GM18499 (cell line): ENCODE data around the gene NTN1.

ENCODE experiments used
- ATAC-seq: cut with Tn5 transposase; IDR thresholded peaks from one replicate; pipeline ENCODE4 v1.9.1; 2021; ENCODE audit warnings: moderate number of reproducible peaks; ENCODE audit not compliant: insufficient read depth, unreplicated experiment

Gene NTN1

DNA sequence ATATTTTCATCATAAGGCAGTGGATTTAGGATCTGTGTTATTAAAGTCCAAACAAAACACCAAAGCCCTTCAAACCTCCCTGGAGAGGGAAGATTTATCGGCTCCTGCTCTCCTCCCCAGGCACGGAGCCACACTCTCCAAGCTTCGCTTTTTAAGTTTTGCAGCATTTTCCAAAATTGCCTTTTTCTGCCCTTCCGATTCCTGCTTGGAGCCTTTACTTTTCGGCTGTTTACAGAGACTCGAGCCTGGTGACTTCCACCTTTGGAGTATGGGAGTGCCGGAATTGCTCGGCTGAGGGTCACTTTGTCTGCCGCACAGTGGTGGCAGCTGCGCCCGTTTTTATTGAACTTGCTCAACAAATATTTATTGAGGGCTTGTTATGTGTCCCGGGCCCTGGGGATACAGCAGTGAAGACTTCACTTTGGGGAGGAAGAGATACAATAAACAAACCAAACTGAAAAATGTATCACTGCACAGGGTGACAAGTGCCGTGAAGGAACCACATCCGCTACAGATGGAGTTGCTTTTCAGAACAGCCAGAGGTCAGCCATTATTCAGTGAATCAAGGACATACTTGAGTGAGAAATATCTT is 185.5 kb downstream of the NTN1 start:
- ATAC-seq, result no peak

DNA sequence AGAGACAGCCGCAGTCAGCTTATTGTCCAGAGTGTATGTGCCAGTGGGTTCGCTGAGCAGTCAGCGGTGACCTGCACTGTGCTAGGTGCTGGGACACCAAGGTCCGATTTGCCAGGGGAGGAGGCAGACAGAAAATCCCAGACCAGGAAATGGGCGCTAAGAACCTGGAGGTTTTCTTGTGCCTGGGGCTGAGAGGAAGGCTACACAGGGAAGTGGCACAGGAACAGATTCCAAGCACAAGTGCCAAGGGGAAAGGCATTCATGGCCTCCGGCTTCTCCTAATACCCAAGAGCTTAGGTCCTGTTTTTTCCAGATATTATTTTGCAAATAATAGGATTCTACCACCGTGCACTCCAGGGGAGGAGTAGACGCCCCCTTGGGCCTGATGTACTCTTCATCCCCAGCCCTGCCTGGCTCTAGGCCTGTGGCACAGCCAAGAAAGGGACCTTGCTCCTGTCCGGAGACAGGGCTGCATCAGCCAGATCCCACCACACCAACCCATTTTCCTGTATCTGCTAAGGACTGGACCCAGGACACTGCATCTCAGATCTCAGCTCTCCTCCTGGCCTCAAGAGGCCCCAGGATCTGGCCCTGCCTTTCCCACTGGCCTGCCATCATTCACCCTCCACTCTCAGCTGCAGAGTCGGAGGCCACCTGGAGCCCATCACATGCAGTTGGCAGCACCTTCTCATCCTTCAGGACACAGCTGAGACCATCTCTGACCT is 187.2 kb downstream of the NTN1 start:
- ATAC-seq, result no peak

DNA sequence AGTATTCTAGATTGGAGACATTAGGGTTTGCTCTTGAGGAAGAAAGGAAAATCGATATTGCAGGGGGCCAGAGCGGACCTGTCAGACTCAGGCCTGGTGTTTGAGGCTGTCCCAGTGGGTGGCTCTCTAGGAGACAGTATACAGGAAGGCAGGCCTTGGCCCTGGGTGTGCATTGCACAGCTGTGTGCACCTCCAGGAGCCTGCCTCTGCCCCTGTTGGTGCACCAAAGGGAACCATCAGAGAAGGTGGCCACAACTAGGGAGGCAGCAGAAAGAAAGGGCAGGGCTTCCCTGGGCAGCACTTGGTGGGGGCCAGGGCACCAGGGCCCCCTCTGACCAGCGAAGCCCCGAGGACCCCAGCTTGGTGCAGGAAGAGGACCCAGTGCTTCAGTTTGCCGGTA is 188.0 kb downstream of the NTN1 start:
- ATAC-seq, result no peak

DNA sequence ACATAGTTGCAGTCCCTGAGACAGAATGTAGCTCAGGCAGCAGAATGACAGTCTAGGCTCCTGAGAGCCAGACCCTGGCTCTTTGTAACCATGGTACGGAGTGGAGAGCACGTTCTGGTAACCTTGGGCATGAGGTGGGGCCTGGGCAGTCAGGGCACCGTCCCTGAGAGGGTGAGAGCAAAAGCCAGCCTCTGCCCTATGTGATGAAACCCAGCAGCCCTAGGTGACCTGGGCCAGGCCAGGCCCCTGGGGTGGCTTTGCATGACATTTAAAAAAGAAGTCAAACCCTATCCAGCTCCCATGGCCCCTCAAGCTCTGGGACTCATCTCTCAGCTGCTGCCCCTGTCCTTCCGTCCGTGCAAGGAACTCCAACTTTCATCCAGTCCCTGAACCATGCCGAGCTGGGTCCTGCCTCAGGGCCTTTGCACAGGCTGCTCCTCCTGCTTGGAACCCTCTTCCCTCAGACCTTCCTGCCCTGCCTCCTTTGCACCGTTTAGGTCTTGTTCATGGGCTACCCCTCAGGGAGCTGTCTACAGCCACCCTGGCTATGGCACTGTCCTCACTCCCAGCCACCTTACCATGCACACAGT is 188.6 kb downstream of the NTN1 start:
- no peak for ATAC-seq

DNA sequence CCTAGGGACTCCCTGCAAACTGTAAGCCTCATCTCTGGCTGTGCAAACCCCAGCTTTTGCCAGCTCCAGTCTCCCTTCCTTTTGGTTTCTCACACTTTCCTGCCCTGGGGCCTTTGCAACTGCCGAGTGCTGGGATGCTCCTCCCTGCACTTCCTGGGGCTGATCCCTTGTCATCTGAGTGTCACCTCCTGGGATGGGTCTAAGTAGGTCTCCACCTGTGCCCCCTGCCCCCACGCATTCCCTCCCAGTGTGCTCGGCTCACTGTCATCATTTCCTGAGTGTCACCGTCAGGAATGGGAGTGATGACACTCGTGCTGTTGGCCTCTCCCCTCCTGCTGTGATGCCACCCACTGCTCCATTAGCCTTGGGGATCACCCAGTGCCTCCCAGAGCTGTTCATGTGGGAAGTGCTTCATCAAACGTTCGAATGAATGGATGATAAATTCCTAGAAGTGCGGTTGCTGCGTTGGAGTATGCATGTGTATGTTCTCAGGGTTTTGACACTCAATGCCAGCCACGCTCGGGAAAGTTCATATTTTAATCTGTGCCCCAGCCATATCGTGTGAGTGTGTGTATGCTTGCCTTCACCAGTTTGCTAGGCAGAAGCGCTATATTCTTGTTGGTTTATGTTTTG is 189.9 kb downstream of the NTN1 start:
- ATAC-seq, result no peak

DNA sequence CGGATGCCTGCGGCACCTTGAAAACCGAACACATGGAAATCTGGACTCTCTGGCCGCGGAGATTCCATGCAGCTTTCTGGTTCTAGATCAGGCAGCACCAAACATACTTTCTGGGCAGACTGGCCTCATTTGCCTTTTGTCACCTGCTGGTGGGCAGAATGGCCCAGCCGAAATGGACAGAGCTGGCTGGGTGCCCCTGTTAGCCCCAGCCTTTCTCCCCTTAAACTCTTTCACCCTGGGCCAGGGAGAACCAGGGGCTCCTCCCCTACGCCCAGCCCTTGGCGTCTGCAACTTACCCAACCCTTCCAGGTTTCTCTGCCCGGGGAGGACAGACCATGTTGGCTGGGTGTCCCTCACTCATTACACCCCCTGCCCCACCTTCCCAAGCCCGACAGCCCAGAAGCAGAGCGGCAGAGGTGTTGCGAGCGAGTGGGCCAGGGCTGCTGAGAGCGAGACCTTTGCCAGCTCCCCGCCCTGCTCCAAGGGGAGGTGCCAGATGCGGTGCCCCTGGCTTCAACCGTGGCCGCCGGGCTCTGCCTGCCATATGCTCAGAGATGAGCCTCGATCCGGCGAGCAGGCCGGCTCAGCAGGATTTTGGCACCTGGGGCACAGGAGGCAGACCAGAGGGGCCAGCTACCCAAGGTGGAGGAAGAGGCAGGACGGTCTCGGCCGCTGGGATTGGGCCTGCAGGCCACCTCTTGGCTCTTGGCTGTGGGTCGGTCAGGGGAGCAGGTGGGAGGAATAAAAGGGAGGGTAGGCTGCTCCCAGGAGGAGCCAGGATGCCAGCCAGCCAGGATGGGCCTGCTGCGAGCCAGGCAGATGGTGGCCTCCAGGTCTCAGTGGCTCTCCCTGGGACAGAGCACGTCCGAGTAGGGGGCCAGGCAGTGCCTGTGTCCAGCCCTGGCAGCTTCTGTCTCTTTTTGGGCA is 191.3 kb downstream of the NTN1 start:
- no peak for ATAC-seq

DNA sequence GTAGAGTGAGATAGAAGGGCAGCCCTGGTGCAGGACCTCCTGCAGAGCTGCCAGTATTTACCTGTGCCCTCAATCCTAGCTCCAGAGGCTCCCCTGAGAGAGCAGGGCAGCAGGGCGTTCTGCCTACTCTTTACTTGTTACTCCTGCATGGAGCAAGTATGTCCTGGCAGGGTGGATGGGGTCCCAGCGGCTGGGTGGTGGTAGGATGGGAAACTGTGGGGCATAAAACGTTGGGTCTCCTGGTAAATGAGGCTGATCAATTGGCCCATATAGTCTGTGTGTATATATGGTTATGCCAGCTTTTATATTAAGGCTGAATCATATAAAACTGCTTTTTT is 192.0 kb downstream of the NTN1 start:
- ATAC-seq, result no peak

DNA sequence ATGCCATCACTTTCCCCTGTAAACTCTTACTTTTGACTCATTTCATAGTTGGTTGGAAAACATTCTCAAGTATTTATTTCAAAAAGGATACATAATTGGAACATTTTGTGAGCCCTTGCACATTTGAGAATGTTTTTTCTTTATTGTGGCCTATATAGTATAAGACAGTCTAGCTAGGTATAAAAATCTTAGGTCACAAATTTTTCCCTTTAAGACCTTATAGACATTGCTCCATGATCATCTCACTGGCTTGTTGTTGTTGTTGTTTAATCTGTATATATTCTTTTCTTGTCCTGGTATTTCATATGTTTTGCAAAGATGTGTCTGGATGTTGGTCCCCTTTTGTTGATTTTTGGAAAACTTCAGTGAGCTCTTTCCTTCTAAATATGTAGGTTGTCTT is 194.2 kb downstream of the NTN1 start:
- ATAC-seq, result no peak

DNA sequence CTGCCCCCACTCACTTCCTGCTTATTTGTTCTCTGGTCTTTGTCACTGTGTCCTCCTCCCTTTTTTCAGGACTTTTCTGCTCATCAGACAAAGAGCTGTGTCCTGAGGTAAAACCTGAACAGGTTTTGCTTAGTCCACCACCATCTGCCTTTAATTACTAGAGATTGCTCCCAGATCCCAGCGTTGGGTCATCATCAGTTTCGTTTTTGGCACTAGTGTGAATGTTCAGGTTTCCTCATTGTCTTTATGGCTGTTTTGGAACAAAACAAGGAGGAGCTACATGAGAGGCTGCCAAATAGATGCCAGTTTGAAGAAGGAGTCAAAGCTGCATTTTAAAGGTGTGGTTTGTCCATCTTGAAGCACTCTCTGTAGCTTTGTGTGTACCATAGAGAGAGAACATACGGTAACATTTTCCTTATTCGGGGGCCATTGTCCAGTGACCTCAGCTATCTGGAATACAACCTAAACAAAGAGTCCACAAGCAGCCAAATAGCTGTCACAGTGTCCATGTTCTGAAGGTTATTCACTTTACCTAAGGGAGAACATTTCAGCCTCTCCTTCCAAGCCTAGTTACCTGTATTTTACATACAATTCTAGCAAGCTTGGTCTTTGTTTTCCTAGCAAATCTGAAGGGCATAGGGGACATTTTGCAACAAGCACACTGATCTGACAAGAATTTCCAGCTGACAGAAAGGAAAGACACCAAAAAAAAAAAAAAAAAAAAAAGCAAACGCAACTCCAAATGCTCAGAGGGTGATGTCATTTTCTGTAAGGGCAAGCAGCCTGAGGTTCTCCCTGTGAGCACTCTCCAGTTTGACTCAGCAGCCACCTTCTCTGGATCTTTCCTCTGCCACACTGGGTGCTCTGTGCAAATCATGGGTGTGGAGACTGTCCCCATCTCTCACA is 196.1 kb downstream of the NTN1 start:
- no peak for ATAC-seq

DNA sequence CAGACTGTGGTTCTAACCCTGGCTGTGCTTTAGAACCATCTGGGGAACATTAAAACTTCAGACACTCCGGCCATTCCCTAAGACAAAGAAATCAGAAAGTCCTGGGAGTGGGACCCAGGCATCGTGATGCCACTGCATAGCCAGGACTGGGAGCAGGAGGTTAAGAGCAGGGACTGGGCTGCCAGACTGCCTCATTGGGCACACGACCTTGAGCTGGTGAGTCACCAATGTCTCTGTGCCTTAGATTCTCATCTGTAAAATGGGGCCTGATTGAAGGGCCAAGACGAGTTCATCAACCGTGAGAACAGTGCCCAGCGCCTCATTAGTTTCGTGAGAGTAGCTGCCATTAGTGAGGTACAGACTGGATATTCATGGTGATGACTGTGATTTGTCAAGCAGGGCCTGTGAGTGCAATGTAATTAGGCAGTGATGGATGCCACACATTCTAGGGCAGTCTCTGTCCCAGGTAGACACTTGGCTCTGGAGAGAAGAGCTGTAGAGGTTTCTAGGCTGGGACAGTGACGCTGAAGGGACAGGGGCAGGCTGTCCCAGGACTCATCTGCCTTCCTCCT is 196.8 kb downstream of the NTN1 start:
- ATAC-seq, result no peak

DNA sequence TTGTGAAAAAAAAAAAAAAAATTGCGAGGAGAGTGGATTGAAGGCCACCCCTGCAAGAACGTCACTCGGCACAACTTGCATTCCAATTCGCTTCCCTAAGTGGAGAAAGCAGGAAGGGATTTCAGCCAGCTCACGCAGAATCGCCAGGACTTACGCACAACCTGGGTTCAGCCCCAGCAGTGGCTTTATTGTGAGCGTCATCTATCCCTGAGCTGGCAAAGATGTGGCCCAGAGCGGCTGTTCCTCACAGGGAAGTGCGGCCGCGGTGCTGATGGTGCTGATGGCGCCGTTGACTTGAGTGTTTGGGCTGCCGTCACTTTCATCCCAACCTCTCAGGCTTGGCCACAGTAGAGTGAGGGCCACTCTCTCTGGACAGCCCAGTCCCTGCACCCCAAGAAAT is 197.6 kb downstream of the NTN1 start:
- ATAC-seq, result no peak

DNA sequence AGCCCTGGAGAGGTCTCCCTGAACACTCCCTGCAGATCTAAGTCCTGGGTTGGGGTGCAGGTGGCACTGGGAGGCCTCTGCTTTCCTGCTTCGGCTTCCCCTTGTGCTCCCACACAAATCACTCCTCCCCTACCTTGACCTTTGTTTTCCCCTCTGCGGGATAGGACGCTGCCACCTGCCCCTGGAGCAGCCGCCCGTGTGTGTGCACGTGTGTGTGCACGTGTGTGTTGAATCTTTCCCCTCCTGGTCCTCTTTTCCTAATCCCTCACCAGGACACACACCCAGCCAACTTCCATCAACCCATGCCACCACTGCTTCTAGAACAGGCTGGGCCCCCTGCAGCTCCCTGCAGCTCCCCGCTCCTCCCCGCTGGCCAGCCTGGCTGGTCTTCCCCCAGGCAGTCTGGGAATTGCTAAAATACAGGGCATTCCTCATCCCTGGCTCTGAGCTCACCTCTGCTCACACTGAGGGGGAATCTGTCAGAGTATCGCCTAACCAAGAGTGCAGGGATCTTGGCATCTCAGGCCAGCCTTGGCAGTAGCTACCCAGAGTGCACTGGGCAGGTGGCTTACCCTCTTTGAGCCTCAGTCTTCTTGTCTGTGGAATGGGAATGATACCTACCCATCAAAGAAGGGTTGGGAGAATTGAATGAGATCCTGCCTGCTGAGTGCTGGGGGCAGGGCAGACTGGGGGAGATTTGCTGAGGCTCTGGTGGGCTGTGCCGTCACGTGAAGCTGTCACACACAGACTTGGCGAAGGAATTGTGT is 198.5 kb downstream of the NTN1 start:
- no peak for ATAC-seq

DNA sequence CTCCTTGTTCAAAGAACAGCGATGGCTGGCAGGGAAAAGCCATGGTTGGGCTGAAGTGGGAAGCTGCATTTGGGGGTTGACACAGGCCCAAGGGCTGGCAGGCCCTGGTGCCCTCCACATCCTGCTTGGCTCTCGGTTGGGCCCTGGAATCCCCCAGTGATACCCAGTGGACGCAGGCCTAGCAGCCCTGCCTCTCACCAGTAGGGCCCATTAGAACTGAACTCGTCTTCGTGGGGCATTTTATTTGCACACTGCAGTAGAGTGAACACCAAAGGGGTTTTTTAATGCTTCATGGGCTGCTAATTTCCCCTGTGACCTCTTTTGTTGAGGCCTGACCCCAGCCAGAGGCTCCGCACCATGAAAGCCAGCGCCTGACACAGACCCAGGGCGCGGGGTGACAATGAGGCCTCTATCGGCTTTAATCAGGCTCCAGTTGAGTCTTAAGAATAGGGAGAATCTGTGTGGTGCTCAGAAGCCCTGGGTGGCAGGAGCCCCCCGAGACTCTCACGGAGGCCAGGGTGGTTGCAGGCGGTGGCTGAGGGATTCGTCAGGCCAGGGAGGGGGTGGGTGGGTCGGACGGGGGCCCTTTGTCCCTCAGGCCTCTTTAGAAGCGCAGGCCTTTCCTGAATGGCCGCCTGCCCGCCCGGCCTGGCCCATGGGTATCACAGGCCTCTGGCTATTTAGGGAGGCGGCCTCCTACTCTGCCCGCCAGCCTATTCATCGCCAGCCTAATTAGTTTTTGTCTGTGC is 199.3 kb downstream of the NTN1 start:
- no peak for ATAC-seq

DNA sequence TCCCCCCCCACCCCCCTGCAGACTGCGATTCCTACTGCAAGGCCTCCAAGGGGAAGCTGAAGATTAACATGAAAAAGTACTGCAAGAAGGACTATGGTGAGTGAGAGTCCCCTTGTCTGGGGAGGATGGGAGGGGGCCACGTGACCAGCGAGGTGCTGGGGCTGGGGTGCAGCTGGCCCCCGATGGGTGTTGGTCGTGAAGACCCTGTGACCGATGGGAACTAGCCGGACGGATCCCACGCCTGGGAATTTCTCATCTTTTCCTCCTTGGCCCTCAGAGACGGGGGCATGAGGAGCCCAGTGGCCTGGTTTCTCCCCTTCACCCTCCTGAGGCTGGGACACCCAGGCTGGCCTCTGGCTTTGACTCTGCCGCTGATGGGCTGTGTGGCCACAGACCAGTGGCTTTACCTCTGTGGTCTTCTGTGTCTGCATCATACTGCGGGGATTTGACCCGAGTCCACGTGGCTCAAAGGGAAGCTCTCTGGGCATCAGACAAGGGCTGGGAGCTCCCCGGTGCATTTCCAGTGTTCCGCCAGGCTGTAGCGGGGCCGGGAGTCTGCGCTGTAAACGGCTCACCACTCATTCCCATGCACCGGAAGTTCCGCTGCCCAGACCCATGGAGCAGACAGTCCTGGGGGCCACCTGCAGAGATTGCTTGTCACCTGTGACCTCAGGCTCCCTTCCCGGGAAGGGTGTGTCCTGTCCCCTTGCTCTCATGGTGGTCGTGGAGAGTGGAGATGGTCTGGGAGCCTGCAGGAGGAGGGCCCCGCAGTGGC is 200.0 kb downstream of the NTN1 start:
- no peak for ATAC-seq

DNA sequence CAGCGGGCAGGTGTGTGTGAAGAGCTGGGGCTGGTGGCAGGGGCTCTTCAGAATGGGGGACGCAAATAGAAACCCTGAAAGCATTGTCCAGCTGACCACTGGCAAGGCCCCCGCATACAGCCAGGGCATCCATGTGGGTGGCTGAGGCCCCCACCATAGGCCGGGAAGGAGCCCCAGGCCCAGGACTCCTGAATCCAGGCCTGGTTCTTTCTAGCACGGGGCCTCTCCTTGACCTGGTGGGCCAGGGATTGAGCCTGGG is 200.5 kb downstream of the NTN1 start:
- ATAC-seq, result no peak

DNA sequence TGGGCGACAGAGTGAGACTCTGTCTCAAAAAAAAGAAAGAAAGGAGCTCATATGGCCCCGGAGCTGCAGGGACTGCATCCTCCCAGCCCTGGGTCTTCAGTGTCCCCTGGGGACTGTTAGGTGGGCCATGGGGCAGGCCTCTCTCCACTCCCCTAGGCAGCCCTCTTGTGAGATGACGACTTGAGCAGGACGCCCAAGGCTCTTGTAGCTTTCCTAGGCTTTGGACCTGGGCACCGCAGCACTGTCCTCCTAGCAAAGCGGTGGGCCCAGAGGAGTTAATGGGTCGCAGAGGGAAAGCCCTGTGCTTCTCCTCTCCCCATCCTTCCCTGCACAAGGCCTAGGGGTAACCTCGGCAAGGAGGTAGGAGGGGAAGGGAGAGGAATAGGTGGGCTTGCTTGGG is 202.2 kb downstream of the NTN1 start:
- ATAC-seq, result no peak

DNA sequence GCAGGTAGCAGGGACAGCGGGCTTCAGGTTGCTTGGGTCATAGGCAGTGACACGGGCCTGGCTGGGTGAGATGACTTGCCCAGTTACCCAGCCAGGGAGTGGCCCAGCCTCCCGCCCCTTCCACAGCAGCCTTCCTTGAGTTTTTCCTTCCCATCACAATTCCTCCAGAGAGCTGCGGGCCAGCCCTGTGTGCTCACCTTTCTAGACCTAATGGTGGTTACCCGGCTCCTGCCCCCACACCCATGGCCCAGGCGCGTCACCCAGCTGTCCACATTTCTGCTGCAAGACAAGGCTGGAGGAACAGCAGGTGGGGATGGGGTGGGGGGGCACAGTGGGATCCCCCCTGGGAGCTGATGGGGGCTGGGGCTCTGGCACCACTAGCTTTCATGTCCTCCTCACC is 203.2 kb downstream of the NTN1 start:
- ATAC-seq, result no peak
